GM06990 (cell line): ENCODE data around the gene KCNB1.

Experiments used
- DNase-seq: peaks from one replicate; pipeline ENCODE4 v3.0.0-alpha.2; 2011; ENCODE audit not compliant: insufficient read length; ENCODE audit errors: extremely low read depth
- H3K27me3 ChIP-seq: replicated peaks from 2 replicates; pipeline ENCODE4 v1.6.0; 2011; ENCODE audit warnings: low read length; ENCODE audit not compliant: control insufficient read depth, insufficient read depth
- H3K36me3 ChIP-seq: 2 replicates; pipeline ENCODE4 v1.5.1; 2011; ENCODE audit warnings: low read length; ENCODE audit not compliant: control insufficient read depth, insufficient read depth
- H3K4me3 ChIP-seq: replicated peaks from 2 replicates; pipeline ENCODE4 v1.5.1; 2011; ENCODE audit warnings: low read depth, mild to moderate bottlenecking, control low read depth, low read length
- CTCF ChIP-seq: IDR thresholded peaks from 2 replicates; pipeline ENCODE4 v1.5.1; 2011; ENCODE audit warnings: low read length, control low read depth, mild to moderate bottlenecking, inconsistent platforms; ENCODE audit not compliant: insufficient read depth, poor library complexity, severe bottlenecking

KCNB1 gene

GRCh38 chr20:49460916-49461315 lies 21.6 kb downstream of the KCNB1 start:
- Histone ChIP-seq H3K36me3 (no peaks in the 10 kb centered on the region), H3K27me3 (no peaks in the 10 kb centered on the region; the same call in 1 of the 2 replicates), H3K4me3 (no peak overlapping the region)
- TF ChIP-seq CTCF: no peak
- no peak for DNase-seq

GRCh38 chr20:49460131-49460530 lies 22.3 kb downstream of the KCNB1 start:
- DNase-seq: no peak
- Histone ChIP-seq H3K27me3 (no peaks in the 10 kb centered on the region; the same call in 1 of the 2 replicates), H3K4me3 (no peak overlapping the region), H3K36me3 (no peaks in the 10 kb centered on the region)
- TF ChIP-seq CTCF: no peak

- TF ChIP-seq CTCF: no peak
- Histone ChIP-seq H3K36me3 (no peaks in the 10 kb centered on the region), H3K4me3 (no peak overlapping the region), H3K27me3 (no peaks in the 10 kb centered on the region; the same call in 1 of the 2 replicates)
- DNase-seq: no peak
These were observed 22.8 kb downstream of the KCNB1 start for GRCh38 chr20:49459684-49460083.

GRCh38 chr20:49457444-49457843 lies 25.0 kb downstream of the KCNB1 start:
- TF ChIP-seq CTCF: no peak
- Histone ChIP-seq H3K4me3 (no peak overlapping the region), H3K27me3 (no peaks in the 10 kb centered on the region; the same call in 1 of the 2 replicates), H3K36me3 (no peaks in the 10 kb centered on the region)
- no peak for DNase-seq

- no peak for TF ChIP-seq CTCF
These were observed 25.8 kb downstream of the KCNB1 start for GRCh38 chr20:49456646-49457045.

DNA sequence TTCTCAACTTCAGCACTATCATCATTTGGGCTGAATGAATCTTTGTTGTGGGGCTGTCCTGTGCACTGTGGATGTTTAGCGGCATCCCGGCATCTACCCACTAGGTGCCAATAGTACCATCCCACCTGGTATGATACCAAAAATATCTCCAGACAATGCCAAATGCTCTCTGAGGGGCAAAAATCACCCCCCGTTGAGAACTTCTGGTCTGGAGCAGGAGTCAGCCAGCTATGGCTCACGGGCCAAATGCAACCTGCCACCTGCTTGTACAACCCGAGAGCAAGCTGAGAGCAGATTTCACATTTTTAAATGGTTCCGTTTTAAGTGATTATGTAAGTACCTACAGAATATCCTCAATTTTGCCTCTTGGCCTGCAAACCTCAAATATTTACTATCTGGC lies 26.8 kb downstream of the KCNB1 start:
- H3K27me3 ChIP-seq: no peaks in the 10 kb centered on the region; the same call in 1 of the 2 replicates
- no peak for DNase-seq
- no peak for TF ChIP-seq CTCF

More at GRCh38 chr20:49456646-49457045, 25.8 kb downstream of the KCNB1 start:
- no peaks in the 10 kb centered on the region; the same call in 1 of the 2 replicates for H3K27me3 ChIP-seq
- H3K36me3 ChIP-seq: no peaks in the 10 kb centered on the region
- DNase-seq: no peak
- no peak overlapping the region for H3K4me3 ChIP-seq

More for the DNA sequence above, 26.8 kb downstream of the KCNB1 start:
- H3K4me3 ChIP-seq: no peak overlapping the region
- no peaks in the 10 kb centered on the region for H3K36me3 ChIP-seq
